ENCODE results near the gene LEKR1.

Gene LEKR1

GRCh38 chr3:157023226-157023625 lies 197.1 kb downstream of the LEKR1 start:
- H3K4me3 ChIP-seq (ENCODE audit: low read depth, low read length), result no peak overlapping the region
- H3K9me3 ChIP-seq (ENCODE audit: control insufficient read depth, insufficient read depth, low read depth, low read length), result no peaks in the 10 kb centered on the region
- ChIA-PET CTCF (no interaction called here), POLR2A (no interaction called here)
- no peak overlapping the region for H3K27ac ChIP-seq (ENCODE audit: extremely low read depth, low read depth, low read length)
- H3K36me3 ChIP-seq (ENCODE audit: control insufficient read depth in 2 of 2, insufficient read depth in 1 of 2, low read length in 2 of 2), result no peaks in the 10 kb centered on the region
- no peak for TF ChIP-seq ZNF416 (tag by site-specific recombination; IDR thresholded peaks at IDR 0.05)
- no peak for TF ChIP-seq ZNF121 (tag by site-specific recombination; IDR thresholded peaks at IDR 0.05)
- TF ChIP-seq KLF9 (tag by site-specific recombination; IDR thresholded peaks at IDR 0.05; ENCODE audit: low read depth), result no peak
- TF ChIP-seq BCL6B (tag by site-specific recombination; IDR thresholded peaks at IDR 0.05), result no peak
- no peak for TF ChIP-seq ZNF184 (tag by site-specific recombination; IDR thresholded peaks at IDR 0.05)
- no peak for TF ChIP-seq ZNF202 (tag by site-specific recombination; IDR thresholded peaks at IDR 0.05; ENCODE audit: borderline replicate concordance)
- no peak for TF ChIP-seq ZBTB48 (tag by site-specific recombination; IDR thresholded peaks at IDR 0.05)
- TF ChIP-seq KLF7 (tag by site-specific recombination; IDR thresholded peaks at IDR 0.05; ENCODE audit: borderline replicate concordance), result no peak
- H3K4me1 ChIP-seq (ENCODE audit: control insufficient read depth, insufficient read depth, low read length), result no peaks in the 10 kb centered on the region

GRCh38 chr3:157026091-157026490 lies 199.9 kb downstream of the LEKR1 start:
- H3K4me1 ChIP-seq (ENCODE audit: control insufficient read depth, insufficient read depth, low read length), result no peaks in the 10 kb centered on the region
- H3K27ac ChIP-seq (ENCODE audit: extremely low read depth, low read depth, low read length), result no peak overlapping the region
- ChIA-PET CTCF (no interaction called here), POLR2A (no interaction called here)
- H3K9me3 ChIP-seq (ENCODE audit: control insufficient read depth, insufficient read depth, low read depth, low read length), result no peaks in the 10 kb centered on the region
- no peaks in the 10 kb centered on the region for H3K36me3 ChIP-seq (ENCODE audit: control insufficient read depth in 2 of 2, insufficient read depth in 1 of 2, low read length in 2 of 2)
- no peak overlapping the region for H3K4me3 ChIP-seq (ENCODE audit: low read depth, low read length)
- no peak for TF ChIP-seq ZNF561 (tag by site-specific recombination; IDR thresholded peaks at IDR 0.05; ENCODE audit: borderline replicate concordance)
- no peak for TF ChIP-seq ZNF654 (tag by site-specific recombination; IDR thresholded peaks at IDR 0.05; ENCODE audit: low read depth)

- Histone ChIP-seq H3K4me1 (ENCODE audit: control insufficient read depth, insufficient read depth, low read length) (no peaks in the 10 kb centered on the region), H3K36me3 (ENCODE audit: control insufficient read depth in 2 of 2, insufficient read depth in 1 of 2, low read length in 2 of 2) (no peaks in the 10 kb centered on the region), H3K27ac (ENCODE audit: extremely low read depth, low read depth, low read length) (no peak overlapping the region), H3K4me3 (ENCODE audit: low read depth, low read length) (no peak overlapping the region), H3K9me3 (ENCODE audit: control insufficient read depth, insufficient read depth, low read depth, low read length) (no peaks in the 10 kb centered on the region)
- TF ChIP-seq ZNF449 (tag by site-specific recombination; IDR thresholded peaks at IDR 0.05) (no peak), ZNF707 (tag by site-specific recombination; IDR thresholded peaks at IDR 0.05) (no peak), BCL6B (tag by site-specific recombination; IDR thresholded peaks at IDR 0.05) (no peak), SETDB1 (IDR thresholded peaks at IDR 0.05; ENCODE audit: insufficient read length, low read length) (no peak), SCRT1 (tag by site-specific recombination; IDR thresholded peaks at IDR 0.05; ENCODE audit: borderline replicate concordance) (no peak), GLIS1 (tag by site-specific recombination; IDR thresholded peaks at IDR 0.05) (no peak), ZNF558 (tag by site-specific recombination; IDR thresholded peaks at IDR 0.05) (no peak), ZNF76 (tag by site-specific recombination; IDR thresholded peaks at IDR 0.05; ENCODE audit: borderline replicate concordance, low read depth) (no peak)
- POLR2A ChIA-PET, result no interaction called here
- CTCF ChIA-PET, result no interaction called here
These were observed 201.9 kb downstream of the LEKR1 start for GRCh38 chr3:157027861-157028745.
